Measurements from ENCODE around the gene ERC1.

The ERC1 gene

DNA sequence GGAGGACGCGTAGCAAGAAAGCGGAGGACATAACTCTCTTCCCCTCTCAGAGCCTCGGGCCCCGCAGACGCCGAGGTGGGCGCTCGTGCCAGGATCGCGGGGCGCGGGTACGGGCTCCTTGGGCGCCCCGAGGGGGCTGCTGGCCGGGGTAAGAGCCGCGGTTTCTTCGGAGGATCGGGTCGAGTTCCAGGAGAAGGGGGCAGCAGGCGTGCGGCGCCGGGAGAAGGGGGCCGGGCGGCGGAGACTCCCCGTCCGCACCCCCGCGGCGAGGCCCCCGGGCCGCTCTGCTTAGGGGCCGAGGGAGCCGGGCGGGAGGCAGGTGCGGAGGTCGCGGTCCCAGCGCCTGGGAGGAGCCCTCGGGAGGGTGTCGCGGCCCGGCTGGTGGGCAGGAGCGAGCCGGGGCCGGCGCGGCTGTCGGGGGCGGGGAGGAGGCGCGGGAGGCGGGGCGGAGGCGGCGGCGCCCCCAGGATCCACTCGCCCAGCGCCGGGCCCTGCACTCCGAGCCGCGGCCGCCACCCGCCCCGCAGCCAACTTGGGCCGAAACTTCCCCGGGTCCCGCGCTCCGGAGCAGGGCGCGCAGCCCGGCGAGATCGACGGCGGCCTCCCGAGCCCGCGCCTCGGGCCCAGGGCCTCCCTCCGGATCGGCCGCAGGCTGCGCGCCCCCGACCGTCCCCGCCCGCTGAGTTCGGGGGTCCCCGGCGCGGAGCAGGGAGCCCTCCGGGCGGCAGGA lies 539.0 kb downstream of the ERC1 start:
- peak overlapping the region; percentile 67 for H3K4me3 ChIP-seq (ENCODE audit: low read depth, low read length)

GRCh38 chr12:1530592-1531152 lies 539.6 kb downstream of the ERC1 start:
- H3K4me3 ChIP-seq (ENCODE audit: low read depth, low read length): peak overlapping the region; percentile 67
- DNase-seq (ENCODE audit: low read depth, low spot score): no peak
- ChIA-PET CTCF (no interaction called here), POLR2A (interaction anchor here (1.0 kb wide), 1 partner anchor 55 kb away, joined by 3 read pairs; no protein-coding TSS in a partner anchor)
- TF ChIP-seq CTCF (IDR thresholded peaks at IDR 0.05; ENCODE audit: insufficient read depth, low read length, missing control alignments): no peak

More for the DNA sequence above, 539.0 kb downstream of the ERC1 start:
- TF ChIP-seq CTCF (IDR thresholded peaks at IDR 0.05; ENCODE audit: insufficient read depth, low read length, missing control alignments): no peak
- ChIA-PET CTCF (interaction anchor here (0.7 to 3.5 kb wide), 2 partner anchors 13 to 412 kb away, joined by 3 to 20 read pairs; no protein-coding TSS in a partner anchor), POLR2A (no interaction called here)
- DNase-seq (ENCODE audit: low read depth, low spot score): no peak

GRCh38 chr12:1531153-1531653 lies 540.2 kb downstream of the ERC1 start:
- H3K4me3 ChIP-seq (ENCODE audit: low read depth, low read length): peak overlapping the region; percentile 67
- no peak for TF ChIP-seq CTCF (IDR thresholded peaks at IDR 0.05; ENCODE audit: insufficient read depth, low read length, missing control alignments)
- DNase-seq (ENCODE audit: low read depth, low spot score): no peak
- CTCF ChIA-PET: no interaction called here
- POLR2A ChIA-PET: interaction anchor here (1.0 kb wide), 1 partner anchor 56 kb away, joined by 3 read pairs; no protein-coding TSS in a partner anchor

- ChIA-PET POLR2A (interaction anchor here (1.0 kb wide), 1 partner anchor 56 kb away, joined by 3 read pairs; no protein-coding TSS in a partner anchor), CTCF (interaction anchor here (0.9 to 4.1 kb wide), 5 partner anchors 10 to 413 kb away, joined by 3 to 19 read pairs (median 3); no protein-coding TSS in a partner anchor)
- no peak for DNase-seq (ENCODE audit: low read depth, low spot score)
- no peak for TF ChIP-seq CTCF (IDR thresholded peaks at IDR 0.05; ENCODE audit: insufficient read depth, low read length, missing control alignments)
- peak overlapping the region; percentile 67 for H3K4me3 ChIP-seq (ENCODE audit: low read depth, low read length)
Measured at GRCh38 chr12:1531654-1532374, 540.8 kb downstream of the ERC1 start.

DNA sequence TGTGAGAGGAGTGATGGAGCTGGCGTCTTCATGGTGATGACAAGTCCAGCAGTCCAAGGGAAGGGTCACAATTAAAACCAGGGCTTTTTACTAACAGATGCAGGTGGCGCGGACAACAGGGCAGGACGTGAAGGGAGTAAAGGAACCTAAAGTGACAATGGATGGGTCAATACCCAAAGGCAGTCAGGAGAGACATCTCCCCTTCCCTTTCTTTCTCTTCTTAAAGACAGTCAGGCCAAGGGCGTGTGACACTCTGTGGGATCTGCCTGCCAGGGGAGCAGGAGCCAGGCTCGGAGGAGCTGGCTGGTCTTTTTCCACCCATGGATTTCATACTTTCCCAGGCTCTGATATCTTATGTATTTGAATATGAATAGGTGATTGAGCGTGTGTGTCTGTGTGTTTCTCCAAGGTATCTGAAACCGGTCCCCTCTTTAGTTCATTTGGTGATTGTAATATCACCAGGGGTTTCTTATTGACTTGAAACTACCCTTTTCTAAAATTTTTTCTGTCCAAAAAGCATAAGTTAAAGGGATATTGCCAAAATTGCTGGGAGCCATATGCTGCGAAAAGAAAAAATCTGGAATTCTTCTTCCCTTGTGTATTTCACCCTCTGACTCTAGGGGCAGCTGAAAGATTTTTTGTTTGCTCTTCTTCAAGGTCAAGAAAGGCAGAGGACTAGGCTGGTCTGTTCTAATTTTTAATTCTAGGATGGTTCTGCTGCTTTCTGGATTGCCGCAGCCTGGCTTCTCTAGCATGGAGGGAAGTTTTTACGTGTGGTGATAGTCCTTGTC lies 541.5 kb downstream of the ERC1 start:
- ChIA-PET POLR2A (no interaction called here), CTCF (interaction anchor here (0.6 to 4.1 kb wide), 6 partner anchors 9 to 414 kb away, joined by 3 to 19 read pairs (median 3); no protein-coding TSS in a partner anchor)
- TF ChIP-seq CTCF (IDR thresholded peaks at IDR 0.05; ENCODE audit: insufficient read depth, low read length, missing control alignments): no peak
- no peak for DNase-seq (ENCODE audit: low read depth, low spot score)
- H3K4me3 ChIP-seq (ENCODE audit: low read depth, low read length): peak overlapping the region; percentile 67
